Suprapubic skin (tissue), 4 donors: ENCODE data around the gene TEX29.

ENCODE experiments used
- CTCF ChIP-seq, 2 donors: fragments of 200-600 bp in 1 of 2; fragments of 450-650 bp in 1 of 2; sonication (generic) in 1 of 2; IDR thresholded peaks; one replicate each; pipeline ENCODE4 v1.5.1; 2016 to 2019; ENCODE audit warnings: antibody characterized with exemption in 2 of 2, mild to moderate bottlenecking in 1 of 2, moderate library complexity in 1 of 2
- POLR2A ChIP-seq, 2 donors: fragments of 450-650 bp; IDR thresholded peaks; one replicate each; pipeline ENCODE4 v1.6.1; 2017; ENCODE audit warnings: antibody characterized with exemption in 2 of 2, mild to moderate bottlenecking in 2 of 2, moderate library complexity in 2 of 2
- POLR2AphosphoS5 ChIP-seq, 3 donors: sonication (generic); formaldehyde crosslinking; IDR thresholded peaks; one replicate each; pipeline ENCODE4 v1.6.1; 2017; ENCODE audit warnings: antibody characterized with exemption in 3 of 3

- TF ChIP-seq POLR2A (IDR thresholded peaks at IDR 0.05) (no peak), CTCF (IDR thresholded peaks at IDR 0.05) (no peak), POLR2AphosphoS5 (IDR thresholded peaks at IDR 0.05) (no peak)
Observed at GRCh38 chr13:111275995-111276618, 44.3 kb upstream of the TEX29 start.
